ENCODE results near the gene MARCOL.

The MARCOL gene, protein sequence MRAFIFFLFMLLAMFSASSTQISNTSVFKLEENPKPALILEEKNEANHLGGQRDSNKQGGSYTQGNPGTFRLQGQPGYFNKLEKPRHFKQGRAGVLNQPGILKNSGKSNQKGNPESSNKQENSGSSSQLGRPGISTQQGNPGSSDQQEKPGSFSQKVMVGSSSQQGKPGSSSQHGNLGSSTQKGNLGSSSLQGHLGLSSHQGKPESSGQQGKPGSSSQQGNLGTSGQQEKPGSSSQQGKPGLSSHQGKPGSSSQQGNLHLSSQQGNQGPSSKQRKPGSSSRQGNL

DNA sequence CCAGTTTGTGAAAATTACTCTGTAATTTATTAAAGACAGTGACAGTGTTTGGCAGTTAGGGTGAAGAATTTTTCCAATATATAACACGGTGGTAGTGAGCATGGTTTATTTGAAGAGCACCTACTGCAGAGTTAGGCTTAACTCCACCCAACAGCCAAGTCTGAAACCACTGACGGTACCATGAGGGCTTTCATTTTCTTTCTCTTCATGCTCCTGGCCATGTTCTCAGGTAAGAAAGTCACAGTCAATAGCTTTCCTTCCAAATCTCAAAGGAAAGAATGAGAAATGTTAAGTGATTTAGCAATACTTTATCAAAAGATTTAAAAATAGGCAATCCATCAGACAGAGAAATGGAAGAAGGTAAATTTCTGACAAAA, at the start of gene MARCOL:
TSS of gene MARCOL (plus strand) at position 108 of the 377 bp plus-strand sequence. CDS start at position 181, 73 bp downstream.
- DNase-seq = no peak

DNA sequence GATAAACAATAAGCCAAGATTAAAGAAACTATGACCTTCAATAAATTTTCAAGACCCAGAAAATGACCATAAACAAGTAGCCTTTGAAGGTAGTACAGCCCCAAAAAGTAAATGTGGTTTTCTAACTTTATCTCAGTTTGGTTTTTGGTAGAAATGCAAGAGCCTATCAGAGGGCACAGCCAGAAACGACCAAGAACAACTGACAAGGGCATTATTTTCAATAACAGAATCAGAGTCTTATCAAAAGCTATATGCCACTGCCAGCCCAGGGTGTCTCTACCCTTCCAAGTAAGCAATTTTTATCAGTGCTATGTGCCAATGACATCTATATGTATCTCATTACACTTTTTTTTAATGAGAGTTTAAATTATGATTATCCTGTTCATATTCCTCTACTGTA, 47.3 kb upstream of the MARCOL start:
- no peak for DNase-seq

DNA sequence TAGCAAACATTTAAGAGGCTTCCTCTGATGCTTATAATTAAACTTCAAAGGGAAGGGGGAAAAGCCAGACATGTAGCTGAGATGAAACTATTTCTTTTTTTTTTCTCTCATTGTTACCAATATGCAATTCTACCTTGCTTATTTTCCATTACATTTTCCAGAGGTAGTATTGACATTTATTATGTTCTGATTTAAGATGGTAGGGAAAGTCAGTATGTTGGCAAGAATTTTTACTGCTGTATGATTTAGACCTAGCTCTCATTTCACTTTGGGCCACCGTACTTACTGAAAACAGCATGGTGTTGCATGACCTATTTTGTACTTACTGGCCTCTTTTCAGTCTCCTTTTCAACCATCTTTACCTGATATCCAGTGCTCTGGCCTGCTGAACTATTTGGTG, 45.1 kb upstream of the MARCOL start:
- no peak for DNase-seq

DNA sequence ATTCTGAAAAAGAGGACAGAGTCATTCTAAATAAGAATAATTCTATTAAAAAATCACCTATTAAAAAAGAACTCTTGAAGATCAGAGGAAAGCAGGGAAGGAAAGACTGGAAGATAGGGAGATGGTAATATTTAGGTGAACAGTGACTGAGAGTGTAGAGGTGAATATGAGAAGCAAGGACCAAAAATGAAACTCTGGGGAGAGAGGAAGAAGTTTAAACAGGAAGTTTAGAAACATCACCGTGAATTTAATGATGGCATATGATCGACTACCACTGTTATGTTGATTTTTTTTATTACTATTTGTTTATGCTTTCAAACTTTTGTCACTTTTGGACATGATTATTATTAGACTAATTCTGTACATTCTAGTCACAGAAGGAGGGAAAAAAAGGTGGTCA, 37.2 kb upstream of the MARCOL start:
- no peak for DNase-seq

DNA sequence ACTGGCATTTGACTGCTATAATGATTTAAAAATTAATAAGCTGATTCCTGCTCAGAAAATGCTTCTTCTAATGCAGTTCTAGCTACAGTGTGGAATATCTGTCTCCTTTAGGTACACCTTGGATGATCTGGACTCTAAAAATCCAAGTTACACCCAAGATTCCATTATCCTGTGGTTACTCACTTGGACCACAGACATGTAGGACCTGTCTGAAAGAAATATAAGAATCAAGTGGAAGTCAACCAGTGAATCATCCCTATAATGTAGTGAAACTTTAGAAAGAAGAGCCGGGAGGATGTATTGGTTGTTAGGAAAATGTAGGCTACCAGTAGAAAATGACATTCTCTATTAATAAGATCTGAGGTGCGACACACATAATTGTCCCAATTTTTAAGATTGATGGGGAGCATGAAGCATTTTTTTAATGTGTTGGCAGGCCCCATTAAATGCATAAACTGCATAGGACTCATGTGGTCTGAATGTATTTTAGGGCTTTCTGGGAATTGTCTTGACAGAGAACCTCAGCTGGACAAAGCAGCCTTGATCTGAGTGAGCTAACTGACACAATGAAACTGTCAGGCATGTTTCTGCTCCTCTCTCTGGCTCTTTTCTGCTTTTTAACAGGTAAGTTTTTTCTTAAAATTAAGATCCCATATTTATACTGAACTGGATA, 35.7 kb upstream of the MARCOL start, which contains the start of gene SPINK6:
TSS of gene SPINK6 (plus strand) at position 512 of the 673 bp plus-strand sequence. CDS start at position 567, 55 bp downstream.
- DNase-seq = no peak

DNA sequence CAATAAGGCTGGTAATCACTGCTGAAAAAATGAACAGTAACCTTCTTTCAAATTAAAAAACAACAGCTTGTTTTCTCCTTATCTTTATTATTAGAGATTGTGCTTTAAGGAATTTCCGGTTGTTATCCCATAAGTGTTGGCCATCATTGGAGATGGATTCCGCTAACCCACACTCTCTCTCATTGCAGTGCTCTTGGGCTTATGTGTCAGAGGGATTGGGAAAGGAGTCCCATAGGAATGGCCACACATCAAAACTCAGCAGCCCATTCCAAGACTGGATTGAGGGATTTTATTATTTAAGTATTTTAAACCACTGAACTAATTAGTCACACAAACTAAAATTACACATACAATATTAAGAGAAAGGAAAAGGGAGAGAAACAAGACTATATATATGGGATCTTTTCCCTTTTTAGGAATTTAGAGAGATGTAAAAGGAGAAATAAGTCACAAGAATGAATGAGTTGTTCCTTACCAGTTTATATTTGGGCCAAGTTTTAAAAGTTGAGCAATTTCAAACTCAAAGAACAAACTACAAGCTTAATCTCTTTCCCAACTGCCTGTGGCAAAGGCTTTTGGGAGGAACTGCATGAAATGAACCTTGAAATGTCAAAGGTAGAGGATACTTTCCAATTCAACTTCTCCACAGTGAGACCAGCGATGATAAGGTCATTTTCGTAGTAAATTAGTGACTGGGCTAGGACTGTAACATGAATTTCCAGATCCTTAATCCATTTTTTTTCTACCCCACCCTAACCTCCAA, 33.1 kb upstream of the MARCOL start:
- no peak for DNase-seq

DNA sequence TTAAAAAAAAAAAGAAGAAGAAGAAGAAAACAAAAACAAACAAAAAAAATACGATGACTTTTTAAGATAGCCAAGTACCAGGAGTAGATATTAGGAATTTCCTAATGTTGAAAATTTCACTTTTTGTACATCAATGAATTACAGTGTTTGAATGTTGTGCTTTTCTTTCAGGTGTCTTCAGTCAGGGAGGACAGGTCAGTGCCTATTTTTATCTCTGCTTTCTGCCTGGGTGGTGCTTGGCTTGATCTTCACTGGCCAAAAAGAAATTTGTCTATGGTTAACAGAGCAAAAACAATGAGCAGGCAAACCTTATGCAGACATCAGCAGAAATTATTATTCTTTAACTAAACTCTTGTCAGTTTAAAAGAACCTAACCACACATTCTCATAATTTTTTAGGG, 32.5 kb upstream of the MARCOL start:
- no peak for DNase-seq

DNA sequence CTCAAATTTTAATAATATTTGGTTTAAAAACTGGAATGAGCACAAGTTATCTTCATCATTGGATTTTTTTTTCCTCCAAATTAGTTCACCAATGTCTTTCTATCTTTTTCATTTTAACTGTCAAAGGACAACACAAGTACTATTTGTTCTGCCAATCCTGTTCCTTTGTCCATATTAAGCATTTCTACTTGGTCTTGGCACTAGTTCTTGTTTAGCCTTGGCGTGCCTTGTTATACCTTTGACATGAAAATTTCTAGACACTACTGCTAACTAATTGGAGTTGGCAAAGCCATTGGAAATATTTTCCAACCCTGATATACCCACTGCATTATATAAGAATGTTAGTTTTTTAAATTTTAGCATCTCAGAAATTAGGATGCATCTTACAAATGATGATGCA, 31.7 kb upstream of the MARCOL start:
- DNase-seq = no peak

DNA sequence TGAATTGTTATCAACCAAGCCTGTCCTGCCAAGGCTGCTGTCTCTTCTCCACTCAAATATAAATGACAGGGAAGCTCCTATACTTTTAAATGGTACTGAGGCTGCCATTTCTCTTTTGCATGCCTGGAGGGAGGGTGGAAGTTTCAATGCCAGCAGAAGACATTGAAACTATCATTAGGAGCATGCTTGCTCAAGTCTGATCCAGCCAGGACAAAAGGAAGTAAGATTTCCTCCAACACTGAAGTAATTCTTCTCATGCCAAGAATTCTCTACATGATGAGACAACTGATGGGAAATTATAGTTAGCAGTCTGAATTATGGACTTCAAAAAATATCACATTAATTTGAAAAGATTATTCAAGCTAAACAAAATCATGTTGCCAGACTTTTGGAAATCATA, 30.1 kb upstream of the MARCOL start:
- no peak for DNase-seq

DNA sequence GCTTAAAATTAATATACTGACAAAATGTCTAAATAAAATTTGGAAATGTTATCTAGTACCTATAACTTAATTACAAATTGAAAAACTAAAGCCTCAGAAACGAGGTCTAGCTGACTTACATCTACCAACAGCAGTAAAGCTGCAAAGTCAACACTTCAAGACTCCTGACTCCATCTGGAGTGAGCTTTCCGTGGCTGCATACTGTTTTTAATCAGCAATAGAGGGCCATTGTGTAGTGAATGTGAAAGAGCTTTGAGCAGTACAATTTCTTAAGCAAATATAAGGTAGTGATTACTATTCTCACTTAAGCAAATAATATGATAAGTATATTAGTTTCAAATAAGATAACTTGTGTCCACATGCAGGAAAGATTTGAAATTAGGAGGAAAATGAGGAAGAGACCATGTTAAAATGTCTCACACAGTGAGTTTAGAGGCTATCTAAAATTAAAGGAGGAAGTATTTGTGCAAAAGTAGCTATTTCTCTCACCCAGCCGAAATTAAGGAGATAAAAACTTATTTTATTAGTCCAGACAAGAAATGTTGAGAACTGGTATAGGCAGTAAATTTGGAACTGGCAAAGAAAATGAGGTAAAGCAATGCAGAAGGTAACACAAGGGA, 29.1 kb upstream of the MARCOL start:
- DNase-seq = no peak

DNA sequence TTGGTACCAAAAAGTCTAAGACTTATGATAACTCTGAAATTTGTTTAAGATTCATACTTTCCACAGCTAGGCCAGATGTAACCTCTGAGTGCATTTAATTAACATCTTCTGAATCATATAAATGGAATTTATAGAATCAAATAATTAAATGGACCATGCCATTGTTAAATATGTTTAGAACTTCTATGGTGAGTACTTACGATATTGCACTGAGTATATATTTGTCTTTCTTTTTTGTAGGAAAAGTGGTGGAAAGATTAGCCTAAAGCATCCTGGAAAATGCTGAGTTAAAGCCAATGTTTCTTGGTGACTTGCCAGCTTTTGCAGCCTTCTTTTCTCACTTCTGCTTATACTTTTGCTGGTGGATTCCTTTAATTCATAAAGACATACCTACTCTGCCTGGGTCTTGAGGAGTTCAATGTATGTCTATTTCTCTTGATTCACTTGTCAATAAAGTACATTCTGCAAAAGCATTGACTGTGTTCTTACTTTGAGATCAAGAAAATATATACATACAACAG, 23.6 kb upstream of the MARCOL start:
- DNase-seq = peak; percentile 7

DNA sequence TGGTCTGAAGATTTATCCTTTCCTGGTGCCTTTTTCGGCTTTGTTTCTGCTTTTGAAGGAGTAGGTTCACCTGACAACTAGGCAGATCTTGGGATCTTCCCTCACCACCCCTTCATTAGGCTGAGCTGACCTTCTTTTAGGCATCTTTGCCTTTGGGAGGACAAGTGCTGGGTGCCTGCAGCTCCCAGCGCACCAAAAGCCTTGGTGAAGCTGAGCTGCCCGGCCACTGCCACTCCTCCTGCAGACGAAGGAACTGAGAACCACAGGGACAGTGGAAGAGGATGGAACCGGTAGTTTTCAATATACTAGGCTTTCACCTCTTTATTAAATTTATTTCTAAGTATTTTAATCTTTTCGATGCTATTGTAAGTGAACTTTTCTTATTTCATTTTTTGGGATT, 16.8 kb upstream of the MARCOL start:
- DNase-seq = no peak

DNA sequence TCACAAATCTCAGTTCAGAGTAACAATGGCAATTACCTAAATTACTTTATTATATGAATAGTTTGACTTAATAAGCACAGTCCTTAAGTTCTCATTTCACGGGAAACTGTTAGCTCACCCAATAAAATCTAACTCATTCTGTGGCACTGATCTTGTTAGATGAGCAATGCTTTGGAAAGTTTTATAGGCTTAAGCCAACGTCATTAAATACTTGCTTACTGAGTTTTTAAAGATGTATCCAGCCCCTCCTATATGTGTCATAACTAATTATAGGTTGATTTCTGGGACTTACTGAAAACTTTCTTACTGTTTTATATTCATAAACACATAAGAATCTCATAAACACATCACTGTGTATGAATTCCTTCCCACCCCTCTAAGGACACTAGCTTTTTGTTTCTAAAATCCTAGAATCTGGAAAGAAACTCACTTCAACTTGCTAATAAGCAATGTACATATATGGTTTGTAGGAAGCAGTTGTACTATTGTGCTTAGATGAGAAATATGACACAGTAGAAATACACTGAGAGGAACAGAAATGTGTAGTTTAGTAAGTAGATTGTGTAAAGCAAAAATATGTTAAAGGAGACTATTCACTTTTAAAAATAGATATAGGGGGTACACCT, 14.1 kb upstream of the MARCOL start:
- no peak for DNase-seq

DNA sequence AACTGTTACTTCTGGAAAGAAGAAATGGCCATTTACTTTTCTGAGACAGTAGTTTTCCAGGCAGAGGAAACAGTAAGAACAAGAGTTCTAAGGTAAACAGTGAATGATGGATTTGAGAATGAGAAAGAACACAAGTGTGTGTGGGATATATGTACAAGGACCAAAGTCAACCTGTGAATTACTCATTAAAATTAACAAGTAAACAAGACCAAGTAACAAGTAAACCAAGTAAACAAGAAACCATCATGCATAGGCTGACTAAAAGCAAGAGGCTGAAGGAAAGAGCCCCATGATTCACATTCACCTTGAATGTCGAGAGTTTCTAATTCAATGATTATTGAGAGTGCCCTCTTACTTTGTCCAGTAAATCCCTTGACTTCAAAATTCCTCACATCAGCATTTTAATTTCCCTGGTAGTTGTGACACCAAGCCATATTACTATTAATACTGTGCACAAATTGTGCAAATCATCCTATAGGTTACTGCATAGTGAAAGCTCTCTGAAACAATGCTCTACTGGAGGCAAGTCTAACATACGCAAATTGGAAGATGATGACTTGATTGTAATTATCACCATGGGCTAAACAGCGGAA, 9.8 kb upstream of the MARCOL start:
- DNase-seq = no peak

DNA sequence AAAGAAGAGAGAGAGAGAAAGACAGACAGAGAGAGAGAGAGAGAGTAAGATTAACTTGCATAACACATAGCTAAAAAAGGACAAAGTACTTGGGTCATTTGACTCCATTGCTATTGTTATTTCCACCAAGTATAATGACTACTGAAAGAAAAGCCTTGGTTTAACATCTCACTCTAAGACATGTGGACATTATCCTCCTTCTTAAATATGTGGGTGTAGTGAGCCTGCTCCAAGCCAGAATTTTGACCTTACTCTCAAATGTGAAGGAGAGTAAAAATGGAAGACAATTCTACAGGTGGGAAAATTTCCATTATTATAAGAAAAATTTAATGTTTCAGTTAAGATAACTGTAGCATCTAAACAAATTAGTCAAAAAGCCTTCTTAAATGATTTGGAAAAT, 8.5 kb upstream of the MARCOL start:
- no peak for DNase-seq

DNA sequence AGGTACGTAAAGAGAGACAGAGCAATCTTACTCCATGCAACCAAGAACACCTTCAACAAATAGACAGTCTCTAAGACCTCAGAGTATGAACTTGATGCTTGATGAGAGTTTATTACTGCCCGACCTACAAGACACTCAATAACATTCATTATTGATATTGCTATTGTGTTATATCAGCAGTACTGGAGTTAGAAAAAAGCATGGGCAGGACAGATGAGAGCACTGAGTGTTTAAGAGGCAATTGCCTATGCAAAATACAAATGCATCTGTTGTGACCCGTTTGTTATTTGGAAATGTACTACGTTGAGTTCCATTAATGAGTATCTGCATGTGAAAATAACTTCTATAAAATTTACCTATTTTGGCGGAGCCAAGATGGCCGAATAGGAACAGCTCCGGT, 8.1 kb upstream of the MARCOL start:
- DNase-seq = no peak

DNA sequence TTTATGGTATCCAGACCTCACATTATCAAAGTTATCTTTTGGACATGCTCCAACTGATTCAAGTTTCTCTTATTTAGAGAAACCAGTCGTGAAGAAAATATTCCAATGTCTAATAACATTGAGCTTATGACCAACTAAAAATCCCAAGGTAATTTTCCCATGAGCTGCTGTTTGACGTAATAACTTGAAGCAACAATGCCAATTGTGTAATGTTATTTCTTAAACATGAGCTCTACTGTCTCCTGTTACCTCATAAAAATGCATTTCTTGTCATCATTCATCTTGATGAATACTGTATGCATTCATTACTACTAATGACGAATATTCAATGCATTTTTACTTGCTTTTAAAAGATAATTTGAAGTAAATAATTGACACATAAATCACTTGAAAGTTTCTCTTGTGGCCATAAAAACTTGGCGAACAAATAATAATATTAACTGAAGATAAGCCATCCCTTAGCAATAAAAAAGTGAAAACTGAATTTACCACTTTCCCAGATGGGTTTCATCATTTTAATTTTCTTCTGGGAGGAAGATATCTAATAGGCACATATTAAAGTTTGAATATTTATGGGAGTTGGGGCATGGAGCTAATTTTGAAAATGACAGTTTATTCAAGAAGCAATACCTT, 424 bp upstream of the MARCOL start:
- DNase-seq = no peak

DNA sequence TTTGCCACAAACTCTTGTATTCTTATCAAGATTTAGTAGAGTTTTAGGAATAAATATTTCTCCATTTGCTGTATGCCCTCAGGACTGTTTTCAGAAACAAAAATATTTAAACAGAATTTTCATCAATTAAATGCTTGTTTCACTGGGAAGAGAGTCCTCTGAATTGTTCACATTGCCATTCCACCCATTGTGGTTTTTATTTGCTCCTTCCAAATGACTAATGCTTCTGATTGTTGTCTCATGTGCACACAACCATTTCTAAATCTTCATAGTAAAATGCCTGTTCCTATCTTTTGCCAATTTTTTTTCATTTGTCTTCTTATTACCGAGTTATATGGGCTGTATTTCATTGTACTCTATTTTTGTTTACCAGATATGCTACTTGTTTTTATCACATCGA, 10.6 kb downstream of the MARCOL start:
- no peak for DNase-seq

DNA sequence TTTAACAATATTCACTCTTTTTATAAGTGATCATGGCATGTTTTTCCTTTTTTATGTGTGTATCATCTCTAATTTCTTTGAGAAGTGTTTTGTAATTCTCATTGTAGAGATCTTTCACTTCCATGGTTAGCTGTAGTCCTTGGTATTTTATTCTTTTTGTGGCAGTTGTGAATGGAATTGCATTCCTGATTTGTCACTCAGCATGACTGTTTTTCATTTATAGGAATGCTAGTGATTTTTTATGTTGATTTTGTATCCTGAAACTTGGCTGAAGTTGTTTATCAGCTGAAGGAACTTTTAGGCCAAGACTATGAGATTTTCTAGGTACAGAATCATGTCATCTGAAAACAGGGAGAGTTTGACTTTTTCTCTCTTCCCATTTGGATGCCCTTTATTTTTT, 17.1 kb downstream of the MARCOL start:
- no peak for DNase-seq

DNA sequence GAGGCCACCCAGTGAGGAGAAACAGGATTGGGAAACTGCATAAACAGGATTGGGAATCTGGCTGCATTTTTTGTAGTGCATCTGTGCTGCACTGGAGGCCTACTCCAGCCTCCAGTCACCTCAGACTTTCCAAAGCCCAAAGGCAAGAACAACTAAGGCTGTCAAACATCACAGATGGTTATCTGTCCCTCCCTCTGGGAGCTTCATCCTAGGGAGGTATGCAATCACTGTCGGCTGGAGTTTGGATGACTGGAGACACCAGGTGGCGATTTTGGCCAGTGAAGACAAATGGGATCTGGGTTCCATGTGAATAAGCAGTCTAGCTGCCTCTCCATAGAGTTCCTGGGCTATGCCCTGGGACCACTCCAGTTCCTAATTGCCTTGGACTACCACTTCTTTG, 21.0 kb downstream of the MARCOL start:
- DNase-seq = no peak

DNA sequence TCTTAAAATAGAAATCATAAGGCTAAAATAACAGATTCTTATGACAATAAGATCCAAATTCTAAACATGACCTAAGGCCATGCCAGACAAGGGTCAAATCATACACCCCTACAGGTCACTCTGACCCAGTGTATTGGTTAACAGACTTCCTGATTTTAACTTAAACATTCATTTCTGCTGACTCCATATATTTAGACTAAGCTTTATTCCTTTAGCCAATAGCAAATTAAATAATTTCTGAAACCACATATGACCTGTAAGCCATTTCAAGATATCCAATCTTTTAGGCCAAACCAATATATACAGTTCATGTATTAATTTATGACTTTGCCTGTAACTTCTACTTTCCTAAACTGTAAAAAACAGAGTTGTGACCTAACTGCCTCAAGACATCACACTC, 22.9 kb downstream of the MARCOL start:
- DNase-seq = no peak

DNA sequence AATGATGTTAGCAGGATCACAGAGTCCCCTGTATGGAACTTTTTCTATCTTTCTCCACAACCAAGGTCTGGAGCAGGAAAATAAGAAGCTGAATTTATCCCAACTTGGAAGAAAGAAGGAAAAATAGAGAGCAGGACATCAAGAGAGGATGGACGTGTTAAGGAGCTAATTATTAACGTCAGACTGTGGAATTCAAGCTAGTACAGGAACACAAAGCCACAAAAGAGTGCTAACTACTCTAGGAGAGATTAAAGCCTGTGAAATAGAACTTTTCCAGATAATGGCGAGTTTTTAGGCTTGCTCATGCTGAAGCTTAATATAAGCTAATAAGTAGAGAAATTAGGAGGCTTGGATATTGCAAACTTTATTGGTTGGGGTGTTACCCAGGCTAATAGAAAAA, 29.6 kb downstream of the MARCOL start:
- DNase-seq = no peak

All from MV-4-11 (cell line).